Measurements from ENCODE around the gene RABL2B.
"Not testable (repeated sequence)": the region's sequence is repeated elsewhere in the genome, so short reads cannot be mapped to it uniquely, and the experiment has no call there.

DNA sequence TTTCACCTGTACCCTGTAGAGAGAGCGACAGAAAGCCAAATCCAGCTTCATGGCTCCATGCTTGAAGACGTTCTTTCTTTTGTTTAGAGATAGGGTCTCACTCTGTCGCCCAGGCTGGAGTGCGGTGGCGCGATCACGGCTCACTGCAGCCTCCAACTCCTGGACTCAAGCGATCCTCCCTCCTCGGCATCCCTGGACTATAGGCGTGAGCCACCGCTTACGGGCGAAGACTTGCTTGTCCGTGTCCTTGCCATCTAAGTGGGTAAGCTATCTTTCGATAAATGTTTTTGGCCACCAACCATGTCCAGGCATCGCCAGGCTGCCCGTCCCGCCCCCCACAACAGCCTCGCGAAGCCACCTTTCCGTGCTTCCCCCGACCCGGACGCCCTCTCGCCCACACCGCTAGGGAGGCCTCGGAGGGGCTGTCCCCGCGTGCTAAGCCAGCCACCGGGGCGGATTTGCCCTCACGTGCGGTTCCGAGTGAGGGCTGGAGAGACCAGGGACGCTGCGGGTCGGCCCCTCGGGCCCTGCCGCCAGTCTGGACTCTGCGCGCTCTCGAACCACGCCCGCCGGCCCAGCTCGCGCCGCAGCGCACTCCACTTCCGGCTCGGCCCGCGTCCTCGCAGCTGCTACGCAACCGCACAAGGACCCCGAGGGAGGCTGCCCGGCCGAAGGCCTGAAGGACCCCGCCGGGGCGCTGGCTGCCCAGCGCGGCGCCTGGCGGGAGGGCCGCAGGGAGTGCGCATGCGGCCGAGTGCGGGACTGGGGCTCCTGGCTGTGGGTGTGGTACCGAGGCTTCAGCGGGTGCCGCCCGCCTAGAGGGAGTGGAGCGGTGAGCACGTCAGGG is at the start of gene RABL2B:
- not testable (repeated sequence) for TF ChIP-seq ZEB2 (tag by site-specific recombination; IDR thresholded peaks at IDR 0.05); ZNF214 (tag by site-specific recombination; IDR thresholded peaks at IDR 0.05; ENCODE audit: borderline replicate concordance)
- TF ChIP-seq, protein P1, sequence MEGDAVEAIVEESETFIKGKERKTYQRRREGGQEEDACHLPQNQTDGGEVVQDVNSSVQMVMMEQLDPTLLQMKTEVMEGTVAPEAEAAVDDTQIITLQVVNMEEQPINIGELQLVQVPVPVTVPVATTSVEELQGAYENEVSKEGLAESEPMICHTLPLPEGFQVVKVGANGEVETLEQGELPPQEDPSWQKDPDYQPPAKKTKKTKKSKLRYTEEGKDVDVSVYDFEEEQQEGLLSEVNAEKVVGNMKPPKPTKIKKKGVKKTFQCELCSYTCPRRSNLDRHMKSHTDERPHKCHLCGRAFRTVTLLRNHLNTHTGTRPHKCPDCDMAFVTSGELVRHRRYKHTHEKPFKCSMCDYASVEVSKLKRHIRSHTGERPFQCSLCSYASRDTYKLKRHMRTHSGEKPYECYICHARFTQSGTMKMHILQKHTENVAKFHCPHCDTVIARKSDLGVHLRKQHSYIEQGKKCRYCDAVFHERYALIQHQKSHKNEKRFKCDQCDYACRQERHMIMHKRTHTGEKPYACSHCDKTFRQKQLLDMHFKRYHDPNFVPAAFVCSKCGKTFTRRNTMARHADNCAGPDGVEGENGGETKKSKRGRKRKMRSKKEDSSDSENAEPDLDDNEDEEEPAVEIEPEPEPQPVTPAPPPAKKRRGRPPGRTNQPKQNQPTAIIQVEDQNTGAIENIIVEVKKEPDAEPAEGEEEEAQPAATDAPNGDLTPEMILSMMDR (tag by site-specific recombination; IDR thresholded peaks at IDR 0.05), result not testable (repeated sequence)
